Right lobe of liver (tissue), 6 donors: ENCODE data around the gene RBM4. TPM values are rescaled to one million over a fixed set of nuclear protein-coding genes. Genes with fewer than 3 reads are reported as not detected.
"Not testable (repeated sequence)": the region's sequence is repeated elsewhere in the genome, so short reads cannot be mapped to it uniquely, and the experiment has no call there.

Experiments
- ATAC-seq, 4 donors: fragments of 200-7000 bp; cut with Tn5 transposase; one replicate each; pipeline ENCODE4 v1.9.1; 2020; ENCODE audit warnings: mild to moderate bottlenecking in 4 of 4, moderate library complexity in 4 of 4
- DNase-seq, 3 donors: peaks; one replicate each; pipeline ENCODE4 v3.0.0-alpha.2; 2020
- H3K27ac ChIP-seq, 3 donors: fragments of 200-600 bp; one replicate each; pipeline ENCODE4 v1.8.0; 2022
- H3K27me3 ChIP-seq, 2 donors: fragments of 200-600 bp; one replicate each; pipeline ENCODE4 v1.8.0; 2022
- H3K36me3 ChIP-seq, 4 donors: fragments of 200-600 bp; sonication (generic) in 1 of 4; one replicate each; pipeline versions ENCODE4 v1.5.1 to v1.8.0; 2017 to 2022; ENCODE audit warnings: control low read depth in 1 of 4
- H3K4me1 ChIP-seq, 4 donors: fragments of 200-600 bp; sonication (generic) in 1 of 4; one replicate each; pipeline versions ENCODE4 v1.5.1 to v1.8.0; 2017 to 2022; ENCODE audit warnings: control low read depth in 1 of 4
- H3K4me3 ChIP-seq, 3 donors: fragments of 200-600 bp; one replicate each; pipeline ENCODE4 v1.8.0; 2022
- H3K9me3 ChIP-seq, 4 donors: fragments of 200-600 bp; sonication (generic) in 1 of 4; one replicate each; pipeline versions ENCODE4 v1.5.1 to v1.8.0; 2017 to 2022; ENCODE audit warnings: control low read depth in 1 of 4
- CTCF ChIP-seq, 4 donors: fragments of 200-600 bp in 3 of 4; fragments of 450-650 bp in 1 of 4; IDR thresholded peaks; one replicate each; pipeline versions ENCODE4 v1.5.1 to v1.8.0; 2016 to 2022; ENCODE audit warnings: antibody characterized with exemption in 4 of 4, mild to moderate bottlenecking in 2 of 4
- POLR2A ChIP-seq: fragments of 450-650 bp; IDR thresholded peaks from one replicate; pipeline ENCODE4 v1.6.1; 2017; ENCODE audit warnings: antibody characterized with exemption, mild to moderate bottlenecking
- WGBS: methylation state at CpG from one replicate; pipeline ENCODE4 v1.1.6; 2018; ENCODE audit warnings: low coverage, low lambda C conversion rate; ENCODE audit not compliant: insufficient coverage; ENCODE audit errors: missing lambda C conversion rate; 5-methylcytosine and 5-hydroxymethylcytosine counted together
- intact Hi-C, 2 donors: fragments of 100-400 bp; cut with DNase I; formaldehyde crosslinking; loops; one replicate each; pipeline versions ENCODE4 v1.11.2 to v1.14.1; 2022
- long read RNA-seq: library from polyadenylated mRNA; unstranded; transcript quantifications from one replicate; pipeline ENCODE4 v2.0.0, GENCODE V29; 2019
- total RNA-seq, 6 experiments: library from RNA; depleted of rRNA in 2 of 6; stranded (reverse); fragments of >200 nt in 2 of 6; fragmentation: NEBNext Ultra II Directional in 3 of 6; extraction: Animal tissue kit (Norgen Biotek cat#: 25700) in 3 of 6; gene quantifications; one replicate each; pipeline versions ENCODE4 v1.1.0 to v1.2.4, GENCODE V29; 2016 to 2023
- donor health status: DM: no; HTN: yes; CAD: no.
- donor health status: DM: no; HTN: no; CAD: no.
- donor health status: DM: no; HTN: no; CAD: no.
- donor health status: DM: no; HTN: yes; CAD: no.
- donor health status: DM: no; HTN: yes; CAD: no.

RBM4 gene
- 10 to 100 TPM; 40.3 to 57.0 (median 48.4) TPM for total RNA-seq
- long read RNA-seq, transcript RBM4-201 (4 exons, 1,694 nt): major isoform, 9 of 16 reads
- long read RNA-seq, partial matches to known transcripts: 2 of 16 reads
- long read RNA-seq, other reads (novel, unspliced or antisense): 1 of 16 reads

GRCh38 chr11:66638177-66639065 lies at the start of gene RBM4:
Gene RBM4, plus strand, starts transcription at chr11:66638703. Its CDS starts 1,009 bp downstream, at chr11:66639712.
- intact Hi-C loops: no loop called here
- H3K4me1 ChIP-seq: peaks cover 0 to 44% (median 23%) of the 10 kb centered on the region in 4 donors
- 1% methylated on average over 30 of the region's 63 CpGs for WGBS
- no peaks in the 10 kb centered on the region for H3K9me3 ChIP-seq
- no peak for TF ChIP-seq CTCF (IDR thresholded peaks at IDR 0.05)
- TF ChIP-seq POLR2A: peak; percentile 80
- DNase-seq: peak; percentile 95 to 99 (median 98)
- no peaks in the 10 kb centered on the region for H3K27me3 ChIP-seq
- H3K36me3 ChIP-seq: peaks cover 2 to 24% (median 6%) of the 10 kb centered on the region in 4 donors
- peak within 1 kb of the TSS; percentile 71 to 82 (median 81) for H3K27ac ChIP-seq
- ATAC-seq: peak; percentile 91 to 97 (median 94)
- H3K4me3 ChIP-seq: peak within 1 kb of the TSS; percentile 71 to 85 (median 83)

DNA sequence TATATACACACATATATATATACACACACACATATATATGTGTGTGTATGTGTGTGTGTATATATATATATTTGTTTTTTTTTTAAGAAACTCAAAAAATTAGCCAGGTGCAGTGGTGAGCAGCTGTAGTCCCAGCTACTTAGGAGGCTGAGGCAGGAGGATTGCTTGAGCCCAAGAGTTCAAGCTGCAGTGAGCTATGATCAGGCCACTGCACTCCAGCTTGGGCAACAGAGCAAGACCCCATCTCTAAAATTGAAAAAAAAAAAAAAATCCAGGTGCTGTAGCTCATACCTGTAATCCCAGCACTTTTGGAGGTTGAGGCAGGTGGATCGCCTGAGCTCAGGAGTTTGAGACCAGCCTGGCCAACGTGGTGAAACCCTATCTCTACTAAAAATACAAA lies 49.2 kb upstream of the RBM4 start:
- intact Hi-C loops, H3K36me3 ChIP-seq, ATAC-seq, H3K4me3 ChIP-seq, H3K27ac ChIP-seq, H3K27me3 ChIP-seq, DNase-seq, H3K9me3 ChIP-seq: not testable (repeated sequence)
- 0% methylated on average over 1 of the region's 2 CpGs for WGBS
- H3K4me1 ChIP-seq: peaks cover 0 to 26% (median 2%) of the 10 kb centered on the region in 4 donors

GRCh38 chr11:66589996-66590675 lies 48.4 kb upstream of the RBM4 start:
- Histone ChIP-seq H3K9me3 (no peaks in the 10 kb centered on the region), H3K27me3 (no peaks in the 10 kb centered on the region), H3K27ac (no peak overlapping the region), H3K4me1 (peaks cover 0 to 35% (median 2%) of the 10 kb centered on the region in 4 donors), H3K4me3 (no peak overlapping the region), H3K36me3 (no peaks in the 10 kb centered on the region)
- TF ChIP-seq POLR2A (no peak), CTCF (IDR thresholded peaks at IDR 0.05) (no peak)
- DNase-seq: no peak
- ATAC-seq: no peak
- intact Hi-C loops: loop anchor here in 1 of 2 donors (5.0 kb wide), 1 partner anchor 87 kb away; the partner anchor contains the start of gene RBM4B
- WGBS: 100% methylated on average over 1 of the region's 7 CpGs

GRCh38 chr11:66591175-66591574 lies 47.3 kb upstream of the RBM4 start:
- ATAC-seq: peak in 2 of 4 donors; percentile 26 to 34

More at GRCh38 chr11:66591175-66591574, 47.3 kb upstream of the RBM4 start:
- no peaks in the 10 kb centered on the region for H3K27me3 ChIP-seq
- no peak for DNase-seq
- H3K9me3 ChIP-seq: no peaks in the 10 kb centered on the region
- H3K36me3 ChIP-seq: no peaks in the 10 kb centered on the region
- intact Hi-C loops: loop anchor here in 1 of 2 donors (5.0 kb wide), 1 partner anchor 86 kb away; the partner anchor contains the start of gene RBM4B
- peak overlapping the region in 2 of 3 donors; percentile 36 to 47 for H3K27ac ChIP-seq
- 22% methylated on average over 2 of the region's 2 CpGs for WGBS
- TF ChIP-seq CTCF (IDR thresholded peaks at IDR 0.05): no peak
- TF ChIP-seq POLR2A: no peak
- peaks cover 0 to 43% (median 2%) of the 10 kb centered on the region in 4 donors for H3K4me1 ChIP-seq
- no peak overlapping the region for H3K4me3 ChIP-seq
